ENCODE results near the gene TEX50.
"Not testable (repeated sequence)": the region's sequence is repeated elsewhere in the genome, so short reads cannot be mapped to it uniquely, and the experiment has no call there.

The TEX50 gene

GRCh38 chr1:173669491-173669941, 34.4 kb downstream of the TEX50 start, which contains the start of gene ANKRD45:
Gene ANKRD45 (minus strand): TSS chr1:173669851. CDS start chr1:173659418, 10,433 bp downstream.
- Histone ChIP-seq H3K9me3 (ENCODE audit: low read length) (no peaks in the 10 kb centered on the region), H3K4me1 (ENCODE audit: insufficient read depth, low read length) (no peaks in the 10 kb centered on the region), H3K27me3 (ENCODE audit: control insufficient read depth in 1 of 2, insufficient read depth in 2 of 2, low read length in 2 of 2) (peaks cover 5 to 10% of the 10 kb centered on the region in 2 donors), H3K9ac (ENCODE audit: low read length) (no peak within 1 kb of the TSS), H3K4me3 (ENCODE audit: low read depth in 1 of 2, low read length in 2 of 2) (peak within 1 kb of the TSS in 1 of 2 donors; percentile 1), H3K27ac (ENCODE audit: low read depth, low read length) (no peak within 1 kb of the TSS), H3K36me3 (ENCODE audit: insufficient read depth, low read length) (no peaks in the 10 kb centered on the region)

- H3K27ac ChIP-seq (ENCODE audit: low read depth, low read length); H3K9me3 ChIP-seq (ENCODE audit: low read length); H3K4me1 ChIP-seq (ENCODE audit: insufficient read depth, low read length); H3K27me3 ChIP-seq (ENCODE audit: control insufficient read depth in 1 of 2, insufficient read depth in 2 of 2, low read length in 2 of 2); H3K36me3 ChIP-seq (ENCODE audit: insufficient read depth, low read length); H3K9ac ChIP-seq (ENCODE audit: low read length); H3K4me3 ChIP-seq (ENCODE audit: low read depth in 1 of 2, low read length in 2 of 2): not testable (repeated sequence)
Measured at GRCh38 chr1:173674496-173674895, 39.4 kb downstream of the TEX50 start.

- not testable (repeated sequence) for H3K27me3 ChIP-seq (ENCODE audit: control insufficient read depth in 1 of 2, insufficient read depth in 2 of 2, low read length in 2 of 2); H3K9me3 ChIP-seq (ENCODE audit: low read length); H3K4me1 ChIP-seq (ENCODE audit: insufficient read depth, low read length); H3K36me3 ChIP-seq (ENCODE audit: insufficient read depth, low read length); H3K27ac ChIP-seq (ENCODE audit: low read depth, low read length); H3K9ac ChIP-seq (ENCODE audit: low read length); H3K4me3 ChIP-seq (ENCODE audit: low read depth in 1 of 2, low read length in 2 of 2)
Measured at GRCh38 chr1:173680152-173680551, 45.0 kb downstream of the TEX50 start.

- Histone ChIP-seq H3K27ac (ENCODE audit: low read depth, low read length) (peak overlapping the region; percentile 10), H3K27me3 (ENCODE audit: control insufficient read depth in 1 of 2, insufficient read depth in 2 of 2, low read length in 2 of 2) (no peaks in the 10 kb centered on the region), H3K36me3 (ENCODE audit: insufficient read depth, low read length) (no peaks in the 10 kb centered on the region), H3K9me3 (ENCODE audit: low read length) (no peaks in the 10 kb centered on the region), H3K4me3 (ENCODE audit: low read depth in 1 of 2, low read length in 2 of 2) (no peak overlapping the region), H3K4me1 (ENCODE audit: insufficient read depth, low read length) (no peaks in the 10 kb centered on the region), H3K9ac (ENCODE audit: low read length) (no peak overlapping the region)
Measured at GRCh38 chr1:173682184-173682583, 47.0 kb downstream of the TEX50 start.

- not testable (repeated sequence) for H3K27me3 ChIP-seq (ENCODE audit: control insufficient read depth in 1 of 2, insufficient read depth in 2 of 2, low read length in 2 of 2); H3K9me3 ChIP-seq (ENCODE audit: low read length); H3K4me3 ChIP-seq (ENCODE audit: low read depth in 1 of 2, low read length in 2 of 2); H3K27ac ChIP-seq (ENCODE audit: low read depth, low read length); H3K9ac ChIP-seq (ENCODE audit: low read length); H3K4me1 ChIP-seq (ENCODE audit: insufficient read depth, low read length); H3K36me3 ChIP-seq (ENCODE audit: insufficient read depth, low read length)
Measured at GRCh38 chr1:173683838-173684237, 48.7 kb downstream of the TEX50 start.

- H3K36me3 ChIP-seq (ENCODE audit: insufficient read depth, low read length); H3K9me3 ChIP-seq (ENCODE audit: low read length); H3K4me3 ChIP-seq (ENCODE audit: low read depth in 1 of 2, low read length in 2 of 2); H3K9ac ChIP-seq (ENCODE audit: low read length); H3K27ac ChIP-seq (ENCODE audit: low read depth, low read length); H3K4me1 ChIP-seq (ENCODE audit: insufficient read depth, low read length); H3K27me3 ChIP-seq (ENCODE audit: control insufficient read depth in 1 of 2, insufficient read depth in 2 of 2, low read length in 2 of 2): not testable (repeated sequence)
Measured at GRCh38 chr1:173685121-173685520, 50.0 kb downstream of the TEX50 start.

Measured in muscle layer of colon (tissue), 2 donors.